Right lobe of liver (tissue), 4 donors: ENCODE data around the gene STAC2.

Source experiments
- CTCF ChIP-seq, 4 donors: fragments of 200-600 bp in 3 of 4; fragments of 450-650 bp in 1 of 4; IDR thresholded peaks; one replicate each; pipeline versions ENCODE4 v1.5.1 to v1.8.0; 2016 to 2022; ENCODE audit warnings: antibody characterized with exemption in 4 of 4, mild to moderate bottlenecking in 2 of 4
- POLR2A ChIP-seq: fragments of 450-650 bp; IDR thresholded peaks from one replicate; pipeline ENCODE4 v1.6.1; 2017; ENCODE audit warnings: antibody characterized with exemption, mild to moderate bottlenecking
- donor health status: DM: no; HTN: no; CAD: no.
- donor health status: DM: no; HTN: no; CAD: no.
- donor health status: DM: no; HTN: yes; CAD: no.

DNA sequence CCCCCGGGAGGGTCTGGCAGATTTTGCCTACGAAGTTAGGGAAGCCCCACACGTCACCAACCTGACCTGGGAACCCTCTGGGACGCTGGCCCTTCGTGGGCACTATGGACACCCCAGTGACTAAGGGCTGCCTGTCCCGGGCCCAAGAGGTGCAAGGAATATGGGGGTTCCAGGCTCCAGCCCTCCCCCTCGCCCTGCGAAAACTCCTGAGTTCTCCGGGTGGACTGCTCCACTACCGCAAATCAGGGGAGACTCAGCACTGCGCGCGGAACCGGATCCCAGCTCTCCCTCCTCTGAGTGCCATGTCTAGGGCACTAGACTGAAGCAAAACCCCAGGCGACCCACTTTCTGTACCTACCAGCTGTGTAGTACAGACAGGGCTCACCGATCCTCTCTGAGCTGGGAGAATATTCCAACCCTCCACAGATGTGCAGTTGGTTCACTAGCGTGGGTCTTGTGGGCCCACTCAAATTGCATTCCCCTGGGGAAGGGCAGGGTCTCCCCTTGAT, 59.9 kb downstream of the STAC2 start, which contains the start of gene ARL5C:
- TF ChIP-seq CTCF (IDR thresholded peaks at IDR 0.05), result no peak
- no peak for TF ChIP-seq POLR2A
